ENCODE results near the gene HSPA12A. TPM values are rescaled to one million over a fixed set of nuclear protein-coding genes. Genes with fewer than 3 reads are reported as not detected.

The HSPA12A gene
- polyA plus RNA-seq, 1 donor (not counting 4 experiments of a cell fraction or from before 2014, with no cell fraction given) = 8.1 TPM

- FAIRE-seq (no peak), DNase-seq (ENCODE audit: low read depth, low spot score) (no peak)
Observed at GRCh38 chr10:116683166-116683565, 59.2 kb downstream of the HSPA12A start.

DNA sequence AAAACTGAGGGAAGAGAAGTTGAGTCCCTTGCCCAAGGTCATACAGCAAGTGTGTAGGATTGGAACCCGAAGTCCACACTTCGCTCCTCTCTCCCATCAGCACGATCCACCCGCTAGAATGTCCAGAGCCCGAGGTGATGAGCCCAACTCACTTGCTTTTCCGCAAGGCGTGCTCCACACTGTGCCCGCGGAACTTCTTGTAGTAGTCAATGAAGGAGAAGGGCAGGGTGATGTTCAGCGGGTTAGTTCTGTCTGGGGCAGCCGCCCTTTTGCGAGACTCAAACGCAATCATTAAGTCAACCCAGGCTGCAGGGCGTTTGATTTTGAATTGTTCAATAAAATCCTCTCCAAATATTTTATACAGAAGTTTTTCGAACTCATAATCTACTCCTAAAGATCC, 63.0 kb downstream of the HSPA12A start:
- Histone ChIP-seq H3K36me3 (ENCODE audit: control insufficient read depth in 2 of 2, extremely low read depth in 1 of 2, insufficient read depth in 2 of 2, low read length in 2 of 2) (no peaks in the 10 kb centered on the region), H3K4me1 (ENCODE audit: control insufficient read depth, extremely low read depth, insufficient read depth, low read length) (peaks cover 5% of the 10 kb centered on the region), H3K27ac (ENCODE audit: control insufficient read depth, insufficient read depth, low read length) (no peak overlapping the region), H3K4me3 (ENCODE audit: control insufficient read depth in 2 of 3, extremely low read depth in 1 of 3, insufficient read depth in 2 of 3, low read depth in 1 of 3, low read length in 3 of 3) (no peak overlapping the region), H3K9me1 (ENCODE audit: control insufficient read depth, extremely low read depth, insufficient read depth, low read length) (no peaks in the 10 kb centered on the region), H3K9me3 (ENCODE audit: control insufficient read depth, low read depth, low read length) (no peaks in the 10 kb centered on the region), H3K27me3 (ENCODE audit: control insufficient read depth, extremely low read depth, insufficient read depth, low read length) (no peaks in the 10 kb centered on the region), H4K20me1 (ENCODE audit: control insufficient read depth, extremely low read depth, insufficient read depth, low read length) (no peaks in the 10 kb centered on the region), H3K4me2 (ENCODE audit: control insufficient read depth, extremely low read depth, insufficient read depth, low read depth, low read length) (no peak overlapping the region), H3K79me2 (ENCODE audit: control insufficient read depth, insufficient read depth, low read length) (no peaks in the 10 kb centered on the region), H3K9ac (ENCODE audit: control insufficient read depth, extremely low read depth, insufficient read depth, low read length) (no peak overlapping the region), H2AFZ (ENCODE audit: control insufficient read depth, low read length) (no peak overlapping the region)
- TF ChIP-seq, protein P1, sequence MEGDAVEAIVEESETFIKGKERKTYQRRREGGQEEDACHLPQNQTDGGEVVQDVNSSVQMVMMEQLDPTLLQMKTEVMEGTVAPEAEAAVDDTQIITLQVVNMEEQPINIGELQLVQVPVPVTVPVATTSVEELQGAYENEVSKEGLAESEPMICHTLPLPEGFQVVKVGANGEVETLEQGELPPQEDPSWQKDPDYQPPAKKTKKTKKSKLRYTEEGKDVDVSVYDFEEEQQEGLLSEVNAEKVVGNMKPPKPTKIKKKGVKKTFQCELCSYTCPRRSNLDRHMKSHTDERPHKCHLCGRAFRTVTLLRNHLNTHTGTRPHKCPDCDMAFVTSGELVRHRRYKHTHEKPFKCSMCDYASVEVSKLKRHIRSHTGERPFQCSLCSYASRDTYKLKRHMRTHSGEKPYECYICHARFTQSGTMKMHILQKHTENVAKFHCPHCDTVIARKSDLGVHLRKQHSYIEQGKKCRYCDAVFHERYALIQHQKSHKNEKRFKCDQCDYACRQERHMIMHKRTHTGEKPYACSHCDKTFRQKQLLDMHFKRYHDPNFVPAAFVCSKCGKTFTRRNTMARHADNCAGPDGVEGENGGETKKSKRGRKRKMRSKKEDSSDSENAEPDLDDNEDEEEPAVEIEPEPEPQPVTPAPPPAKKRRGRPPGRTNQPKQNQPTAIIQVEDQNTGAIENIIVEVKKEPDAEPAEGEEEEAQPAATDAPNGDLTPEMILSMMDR (optimal IDR thresholded peaks at IDR 0.05 in 1 of 3, IDR thresholded peaks at IDR 0.05 in 1 of 3, conservative IDR thresholded peaks at IDR 0.05 in 1 of 3; ENCODE audit: extremely low read depth in 1 of 3, insufficient read depth in 2 of 3, low read length in 3 of 3) = no peak
- TF ChIP-seq EZH2 (IDR thresholded peaks at IDR 0.05; ENCODE audit: low read length) = no peak
- FAIRE-seq (no peak), DNase-seq (ENCODE audit: low read depth, low spot score) (no peak)
- dilution Hi-C loops (cut with MboI; ENCODE audit: extremely low pct_ligation_motif_present, low sequenced_read_pairs) = no loop called here

More at GRCh38 chr10:116683166-116683565, 59.2 kb downstream of the HSPA12A start:
- Histone ChIP-seq H3K36me3 (ENCODE audit: control insufficient read depth in 2 of 2, extremely low read depth in 1 of 2, insufficient read depth in 2 of 2, low read length in 2 of 2) (no peaks in the 10 kb centered on the region), H3K4me1 (ENCODE audit: control insufficient read depth, extremely low read depth, insufficient read depth, low read length) (peaks cover 5% of the 10 kb centered on the region), H3K9me3 (ENCODE audit: control insufficient read depth, low read depth, low read length) (no peaks in the 10 kb centered on the region), H3K79me2 (ENCODE audit: control insufficient read depth, insufficient read depth, low read length) (no peaks in the 10 kb centered on the region), H3K4me2 (ENCODE audit: control insufficient read depth, extremely low read depth, insufficient read depth, low read depth, low read length) (no peak overlapping the region), H3K9me1 (ENCODE audit: control insufficient read depth, extremely low read depth, insufficient read depth, low read length) (no peaks in the 10 kb centered on the region), H4K20me1 (ENCODE audit: control insufficient read depth, extremely low read depth, insufficient read depth, low read length) (no peaks in the 10 kb centered on the region), H3K27me3 (ENCODE audit: control insufficient read depth, extremely low read depth, insufficient read depth, low read length) (no peaks in the 10 kb centered on the region), H2AFZ (ENCODE audit: control insufficient read depth, low read length) (no peak overlapping the region), H3K27ac (ENCODE audit: control insufficient read depth, insufficient read depth, low read length) (no peak overlapping the region), H3K4me3 (ENCODE audit: control insufficient read depth in 2 of 3, extremely low read depth in 1 of 3, insufficient read depth in 2 of 3, low read depth in 1 of 3, low read length in 3 of 3) (no peak overlapping the region), H3K9ac (ENCODE audit: control insufficient read depth, extremely low read depth, insufficient read depth, low read length) (no peak overlapping the region)
- TF ChIP-seq, protein P1 (optimal IDR thresholded peaks at IDR 0.05 in 1 of 3, IDR thresholded peaks at IDR 0.05 in 1 of 3, conservative IDR thresholded peaks at IDR 0.05 in 1 of 3; ENCODE audit: extremely low read depth in 1 of 3, insufficient read depth in 2 of 3, low read length in 3 of 3) = no peak
- no peak for TF ChIP-seq EZH2 (IDR thresholded peaks at IDR 0.05; ENCODE audit: low read length)
- dilution Hi-C loops (cut with MboI; ENCODE audit: extremely low pct_ligation_motif_present, low sequenced_read_pairs) = no loop called here

All from keratinocyte (primary cell).